HG02973 (cell line): ENCODE measurements around the gene TMEM107.
"Not testable (repeated sequence)": the region's sequence is repeated elsewhere in the genome, so short reads cannot be mapped to it uniquely, and the experiment has no call there.

Experiments used
- ATAC-seq: cut with Tn5 transposase; IDR thresholded peaks from one replicate; pipeline ENCODE4 v1.9.1; 2021; ENCODE audit warnings: moderate library complexity; ENCODE audit not compliant: unreplicated experiment

The TMEM107 gene

GRCh38 chr17:8176197-8176940 lies at the start of gene TMEM107:
TMEM107 (minus strand) TSS chr17:8176380; CDS start chr17:8176286, 94 bp downstream.
- ATAC-seq: peak; percentile 45

- ATAC-seq: no peak
Observed at GRCh38 chr17:8224891-8225812, 49.0 kb upstream of the TMEM107 start.

- ATAC-seq: no peak
Observed at GRCh38 chr17:8223356-8224126, 47.4 kb upstream of the TMEM107 start.

GRCh38 chr17:8222630-8223355 lies 46.6 kb upstream of the TMEM107 start:
- peak; percentile 27 for ATAC-seq

GRCh38 chr17:8222380-8222629 lies 46.1 kb upstream of the TMEM107 start:
- no peak for ATAC-seq

- ATAC-seq: peak; percentile 30
Observed at GRCh38 chr17:8221663-8222379, 45.6 kb upstream of the TMEM107 start.

- no peak for ATAC-seq
Observed at GRCh38 chr17:8220783-8221662, 44.8 kb upstream of the TMEM107 start.

- not testable (repeated sequence) for ATAC-seq
Observed at GRCh38 chr17:8214000-8214399, 37.8 kb upstream of the TMEM107 start.

GRCh38 chr17:8212312-8213180 lies 36.4 kb upstream of the TMEM107 start:
- ATAC-seq: no peak

- ATAC-seq: no peak
Observed at GRCh38 chr17:8210761-8211458, 34.7 kb upstream of the TMEM107 start.

GRCh38 chr17:8209907-8210760 lies 34.0 kb upstream of the TMEM107 start, which contains the start of gene AURKB:
AURKB (minus strand) TSS chr17:8210575; CDS start chr17:8210224, 351 bp downstream.
- ATAC-seq: peak; percentile 77

GRCh38 chr17:8206536-8206935 lies 30.4 kb upstream of the TMEM107 start:
- no peak for ATAC-seq

GRCh38 chr17:8204761-8205555 lies 28.8 kb upstream of the TMEM107 start:
- no peak for ATAC-seq

GRCh38 chr17:8192070-8192815 lies 16.1 kb upstream of the TMEM107 start:
- ATAC-seq: peak; percentile 27

GRCh38 chr17:8190506-8190905 lies 14.3 kb upstream of the TMEM107 start:
- no peak for ATAC-seq
